Tibial nerve (tissue), 4 donors: Measurements from ENCODE around the gene MRPL4.

ENCODE experiments used
- EP300 ChIP-seq, 2 donors: sonication (generic); formaldehyde crosslinking; IDR thresholded peaks; one replicate each; pipeline ENCODE4 v1.6.1; 2017; ENCODE audit warnings: antibody characterized with exemption in 2 of 2, mild to moderate bottlenecking in 1 of 2
- POLR2A ChIP-seq, 2 donors: fragments of 450-650 bp; IDR thresholded peaks; one replicate each; pipeline ENCODE4 v1.6.1; 2017; ENCODE audit warnings: antibody characterized with exemption in 2 of 2, mild to moderate bottlenecking in 2 of 2, moderate library complexity in 2 of 2
- TF ChIP-seq, protein P1 (sequence below), 5 experiments: fragments of 200-600 bp in 3 of 5; fragments of 450-650 bp in 2 of 5; sonication (generic) in 3 of 5; IDR thresholded peaks; one replicate each; pipeline ENCODE4 v1.5.1; 2016 to 2019; ENCODE audit warnings: antibody characterized with exemption in 5 of 5, mild to moderate bottlenecking in 3 of 5, moderate library complexity in 2 of 5

DNA sequence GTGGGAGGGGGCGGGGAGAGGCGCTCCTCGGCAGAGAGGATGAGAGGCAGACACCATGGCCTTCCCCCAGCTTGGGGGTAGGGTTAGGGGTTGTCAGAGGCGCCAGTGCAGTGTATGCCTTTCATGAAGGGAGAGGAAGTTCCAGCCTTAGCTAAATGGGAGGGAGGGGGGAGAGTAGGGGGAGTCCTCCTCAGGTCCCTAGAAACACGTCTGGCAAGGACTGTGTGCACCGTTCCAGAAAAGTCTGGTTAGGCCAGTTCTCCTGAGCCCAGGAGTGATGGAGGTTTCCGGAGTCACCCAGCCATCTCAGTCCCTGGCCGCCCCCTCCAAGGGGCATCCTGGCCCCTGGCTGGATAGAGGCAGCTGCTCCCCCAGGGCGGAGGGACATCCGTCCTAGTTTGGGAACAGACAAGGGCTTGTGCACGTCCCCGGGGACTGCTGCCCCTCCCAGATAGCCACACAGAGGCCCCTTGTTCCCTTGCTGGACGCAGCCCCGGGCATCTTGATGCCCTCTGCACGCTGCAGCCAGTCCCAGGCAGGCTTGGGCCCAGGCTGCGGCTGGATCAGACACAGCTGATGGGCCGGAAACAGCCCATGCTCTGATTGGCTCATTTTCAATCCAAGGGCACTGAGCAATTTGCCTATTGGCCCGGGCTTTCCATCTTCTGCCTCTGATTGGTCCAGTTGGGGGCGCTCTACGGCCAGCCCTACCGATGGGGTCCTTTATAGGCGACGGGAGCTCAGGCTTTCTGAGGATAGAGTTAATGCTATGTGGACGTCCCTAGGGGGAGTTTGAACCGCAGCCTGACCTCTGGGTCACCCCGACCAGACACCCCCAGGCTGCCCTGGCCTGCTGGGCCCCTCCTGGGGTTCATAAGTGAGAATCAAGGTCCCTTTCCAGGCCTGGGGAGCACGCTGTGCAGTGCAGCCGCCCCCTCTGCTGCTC lies 24.7 kb upstream of the MRPL4 start:
- TF ChIP-seq POLR2A (IDR thresholded peaks at IDR 0.05) = peak in 1 of 2 donors; percentile 25
- TF ChIP-seq, protein P1, sequence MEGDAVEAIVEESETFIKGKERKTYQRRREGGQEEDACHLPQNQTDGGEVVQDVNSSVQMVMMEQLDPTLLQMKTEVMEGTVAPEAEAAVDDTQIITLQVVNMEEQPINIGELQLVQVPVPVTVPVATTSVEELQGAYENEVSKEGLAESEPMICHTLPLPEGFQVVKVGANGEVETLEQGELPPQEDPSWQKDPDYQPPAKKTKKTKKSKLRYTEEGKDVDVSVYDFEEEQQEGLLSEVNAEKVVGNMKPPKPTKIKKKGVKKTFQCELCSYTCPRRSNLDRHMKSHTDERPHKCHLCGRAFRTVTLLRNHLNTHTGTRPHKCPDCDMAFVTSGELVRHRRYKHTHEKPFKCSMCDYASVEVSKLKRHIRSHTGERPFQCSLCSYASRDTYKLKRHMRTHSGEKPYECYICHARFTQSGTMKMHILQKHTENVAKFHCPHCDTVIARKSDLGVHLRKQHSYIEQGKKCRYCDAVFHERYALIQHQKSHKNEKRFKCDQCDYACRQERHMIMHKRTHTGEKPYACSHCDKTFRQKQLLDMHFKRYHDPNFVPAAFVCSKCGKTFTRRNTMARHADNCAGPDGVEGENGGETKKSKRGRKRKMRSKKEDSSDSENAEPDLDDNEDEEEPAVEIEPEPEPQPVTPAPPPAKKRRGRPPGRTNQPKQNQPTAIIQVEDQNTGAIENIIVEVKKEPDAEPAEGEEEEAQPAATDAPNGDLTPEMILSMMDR (IDR thresholded peaks at IDR 0.05) = peak in 4 of 5 experiments; percentile 14 to 40 (median 25)
- peak; percentile 40 to 79 for TF ChIP-seq EP300 (IDR thresholded peaks at IDR 0.05)
